Activated B cell treated with CpG ODN at 0.5 μM for 24 hours (primary cell): ENCODE data around the gene SMCO4. TPM values are rescaled to one million over a fixed set of nuclear protein-coding genes. Genes with fewer than 3 reads are reported as not detected.

ENCODE experiments used
- ATAC-seq: fragments of 200-7000 bp; cut with Tn5 transposase; one replicate; pipeline ENCODE4 v1.10.0; 2021; ENCODE audit warnings: low read depth, mild to moderate bottlenecking, moderate library complexity
- CTCF ChIA-PET: fragments of 350-600 bp; sonication (Branson Sonifier 250); formaldehyde crosslinking; loops from one replicate; lab custom pipeline; 2021; ENCODE audit warnings: antibody characterized with exemption; lab: Charles Lee
- POLR2A ChIA-PET: fragments of 350-600 bp; sonication (Branson Sonifier 250); formaldehyde crosslinking; loops from one replicate; lab custom pipeline; 2021; ENCODE audit warnings: antibody characterized with exemption; lab: Charles Lee
- DNase-seq: peaks from one replicate; pipeline ENCODE4 v3.0.0; 2022
- H3K27ac Mint-ChIP-seq: one replicate; pipeline ENCODE4 v1.8.0; 2020; ENCODE audit warnings: mixed read lengths
- H3K27me3 Mint-ChIP-seq: one replicate; pipeline ENCODE4 v1.8.0; 2021; ENCODE audit warnings: mixed read lengths
- H3K36me3 Mint-ChIP-seq: one replicate; pipeline ENCODE4 v1.8.0; 2021; ENCODE audit warnings: low read depth, mixed read lengths
- H3K4me1 Mint-ChIP-seq: one replicate; pipeline ENCODE4 v1.8.0; 2021; ENCODE audit warnings: mixed read lengths
- H3K4me3 Mint-ChIP-seq: one replicate; pipeline ENCODE4 v1.8.0; 2020; ENCODE audit warnings: mild to moderate bottlenecking, mixed read lengths
- H3K9me3 Mint-ChIP-seq: one replicate; pipeline ENCODE4 v1.8.0; 2020; ENCODE audit warnings: mixed read lengths
- intact Hi-C: fragments of 100-400 bp; cut with micrococcal nuclease; formaldehyde crosslinking; loops from one replicate; pipeline ENCODE4 v1.15.1; 2024
- total RNA-seq: library from RNA; stranded (reverse); gene quantifications from 2 replicates; pipeline ENCODE4 v1.2.3, GENCODE V29; 2022
- TF ChIP-seq, protein P1 (sequence below): fragments of 200-600 bp; IDR thresholded peaks from one replicate; pipeline ENCODE4 v1.8.0; 2022; ENCODE audit warnings: antibody characterized with exemption, mild to moderate bottlenecking

The SMCO4 gene
- total RNA-seq, 1 donor from 2014 or later = 4.6 TPM

DNA sequence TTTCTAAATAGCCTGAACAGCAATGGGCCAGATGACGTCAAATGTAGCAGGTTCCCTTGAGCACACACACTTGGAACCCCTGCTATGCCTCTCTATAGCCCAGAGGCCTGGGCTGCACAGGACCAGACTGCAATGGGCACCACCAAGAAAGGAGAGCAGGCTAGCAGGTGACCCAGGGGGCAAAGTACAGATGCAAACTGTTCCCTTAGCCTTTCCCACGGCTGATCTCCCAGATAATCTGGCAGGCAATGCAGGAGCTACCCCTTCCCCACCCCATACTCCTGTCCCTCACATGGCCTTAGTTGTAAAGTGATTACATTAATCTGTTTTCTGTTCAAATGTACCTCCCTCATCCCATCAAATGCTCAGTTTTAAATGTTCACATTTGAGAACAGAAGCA, 41.3 kb downstream of the SMCO4 start:
- H3K4me3 Mint-ChIP-seq = no peak overlapping the region
- CTCF ChIA-PET = no interaction called here
- H3K27ac Mint-ChIP-seq = no peak overlapping the region
- POLR2A ChIA-PET = no interaction called here
- no peaks in the 10 kb centered on the region for H3K36me3 Mint-ChIP-seq
- TF ChIP-seq, protein P1, sequence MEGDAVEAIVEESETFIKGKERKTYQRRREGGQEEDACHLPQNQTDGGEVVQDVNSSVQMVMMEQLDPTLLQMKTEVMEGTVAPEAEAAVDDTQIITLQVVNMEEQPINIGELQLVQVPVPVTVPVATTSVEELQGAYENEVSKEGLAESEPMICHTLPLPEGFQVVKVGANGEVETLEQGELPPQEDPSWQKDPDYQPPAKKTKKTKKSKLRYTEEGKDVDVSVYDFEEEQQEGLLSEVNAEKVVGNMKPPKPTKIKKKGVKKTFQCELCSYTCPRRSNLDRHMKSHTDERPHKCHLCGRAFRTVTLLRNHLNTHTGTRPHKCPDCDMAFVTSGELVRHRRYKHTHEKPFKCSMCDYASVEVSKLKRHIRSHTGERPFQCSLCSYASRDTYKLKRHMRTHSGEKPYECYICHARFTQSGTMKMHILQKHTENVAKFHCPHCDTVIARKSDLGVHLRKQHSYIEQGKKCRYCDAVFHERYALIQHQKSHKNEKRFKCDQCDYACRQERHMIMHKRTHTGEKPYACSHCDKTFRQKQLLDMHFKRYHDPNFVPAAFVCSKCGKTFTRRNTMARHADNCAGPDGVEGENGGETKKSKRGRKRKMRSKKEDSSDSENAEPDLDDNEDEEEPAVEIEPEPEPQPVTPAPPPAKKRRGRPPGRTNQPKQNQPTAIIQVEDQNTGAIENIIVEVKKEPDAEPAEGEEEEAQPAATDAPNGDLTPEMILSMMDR = no peak
- intact Hi-C loops = no loop called here
- no peak for ATAC-seq
- H3K9me3 Mint-ChIP-seq = no peaks in the 10 kb centered on the region
- H3K27me3 Mint-ChIP-seq = no peaks in the 10 kb centered on the region
- H3K4me1 Mint-ChIP-seq = no peaks in the 10 kb centered on the region
- DNase-seq = no peak

DNA sequence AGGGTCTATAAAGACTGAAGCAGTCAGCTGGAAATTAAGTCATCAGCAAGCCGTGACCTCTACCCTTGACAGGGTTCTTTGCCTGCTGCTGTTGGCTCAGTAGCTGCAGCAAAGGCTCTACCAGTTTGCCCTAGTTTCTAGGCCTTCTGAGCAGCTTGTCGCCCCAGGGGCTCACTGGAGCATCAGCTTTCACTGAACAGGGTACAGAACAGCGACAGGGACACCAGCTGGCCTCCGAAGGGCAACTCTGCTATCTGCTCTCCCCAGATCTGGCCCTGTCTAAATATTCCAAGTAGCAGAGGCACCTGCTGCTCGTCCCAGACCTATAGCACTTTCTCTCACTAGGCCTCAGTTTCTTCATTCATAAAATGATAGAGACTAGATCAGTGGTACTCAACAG, 42.4 kb downstream of the SMCO4 start:
- Mint-ChIP-seq H3K27ac (no peak overlapping the region), H3K9me3 (no peaks in the 10 kb centered on the region)
- POLR2A ChIA-PET = no interaction called here

DNA sequence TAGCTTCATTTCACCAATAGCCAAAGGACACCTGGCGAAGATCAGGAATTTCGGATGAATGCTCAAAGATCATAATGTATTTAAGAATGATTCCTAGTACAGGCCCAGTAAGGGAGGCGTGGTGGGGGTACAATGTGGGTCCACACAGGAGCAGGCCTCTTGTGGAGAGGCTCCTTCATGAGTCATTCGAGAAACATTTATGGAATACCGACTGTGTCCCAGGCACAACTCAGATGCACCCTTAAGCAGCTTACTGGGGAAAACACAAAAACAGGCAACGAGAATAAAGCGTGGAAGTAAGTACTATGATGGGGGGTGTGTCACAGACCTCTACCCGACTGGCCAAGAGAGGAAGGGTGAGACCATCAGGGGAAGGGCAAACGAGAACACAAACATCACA, 44.5 kb downstream of the SMCO4 start:
- Mint-ChIP-seq H3K27me3 (no peaks in the 10 kb centered on the region), H3K9me3 (no peaks in the 10 kb centered on the region), H3K27ac (no peak overlapping the region), H3K4me1 (no peaks in the 10 kb centered on the region), H3K36me3 (no peaks in the 10 kb centered on the region), H3K4me3 (no peak overlapping the region)
- ATAC-seq (no peak), DNase-seq (no peak)
- ChIA-PET POLR2A (no interaction called here), CTCF (no interaction called here)
- TF ChIP-seq, protein P1 = no peak
- intact Hi-C loops = no loop called here

More for the DNA sequence above, 42.4 kb downstream of the SMCO4 start:
- ATAC-seq (no peak), DNase-seq (no peak)
- CTCF ChIA-PET = no interaction called here
- Mint-ChIP-seq H3K27me3 (no peaks in the 10 kb centered on the region), H3K4me3 (no peak overlapping the region), H3K4me1 (no peaks in the 10 kb centered on the region), H3K36me3 (no peaks in the 10 kb centered on the region)
- intact Hi-C loops = no loop called here
- TF ChIP-seq, protein P1 = no peak

DNA sequence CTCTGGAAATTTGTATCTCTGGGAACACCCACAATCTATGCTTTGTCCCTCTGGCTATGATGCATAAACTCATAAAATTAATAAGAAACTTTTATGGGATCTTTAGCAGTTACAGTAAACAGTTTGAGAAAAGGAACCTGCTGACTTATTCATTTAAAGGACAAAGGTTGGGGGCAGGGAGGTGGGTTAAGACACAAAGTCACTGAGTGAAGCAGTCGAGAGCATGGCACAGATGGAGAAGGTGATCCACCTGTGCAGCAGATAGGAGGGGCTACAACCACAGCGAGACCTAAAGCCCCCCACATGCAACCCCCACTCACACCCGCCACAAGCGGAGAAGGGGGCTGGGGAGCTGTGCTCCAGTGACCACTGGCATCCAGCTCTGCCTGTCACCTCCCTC, 45.0 kb downstream of the SMCO4 start:
- TF ChIP-seq, protein P1 = no peak
- no peaks in the 10 kb centered on the region for H3K9me3 Mint-ChIP-seq
- H3K4me3 Mint-ChIP-seq = no peak overlapping the region
- no peak overlapping the region for H3K27ac Mint-ChIP-seq
- POLR2A ChIA-PET = no interaction called here
- no peaks in the 10 kb centered on the region for H3K27me3 Mint-ChIP-seq
- no peaks in the 10 kb centered on the region for H3K36me3 Mint-ChIP-seq
- no peak for ATAC-seq
- DNase-seq = no peak
- no peaks in the 10 kb centered on the region for H3K4me1 Mint-ChIP-seq
- intact Hi-C loops = no loop called here
- CTCF ChIA-PET = no interaction called here

DNA sequence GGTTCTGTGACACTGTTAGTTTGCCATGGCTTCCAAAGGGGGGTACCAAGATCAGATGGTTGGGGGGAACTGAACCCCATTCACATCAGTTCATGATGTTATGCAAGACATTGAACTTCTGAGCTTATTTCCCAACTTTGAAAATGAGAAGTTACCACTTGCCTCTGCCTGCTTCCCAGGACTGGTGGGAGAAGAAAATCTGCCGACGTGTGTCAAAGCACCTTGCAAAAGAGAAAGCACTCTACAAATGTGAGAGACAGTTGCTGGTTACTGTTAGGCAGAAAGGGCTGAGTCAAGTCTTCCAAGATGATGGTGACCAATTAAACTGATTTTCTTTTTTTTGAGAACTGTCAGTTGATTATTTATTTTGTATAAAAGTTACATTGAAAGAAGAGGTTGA, 45.6 kb downstream of the SMCO4 start:
- intact Hi-C loops = no loop called here
- Mint-ChIP-seq H3K4me3 (no peak overlapping the region), H3K27me3 (no peaks in the 10 kb centered on the region), H3K4me1 (no peaks in the 10 kb centered on the region), H3K36me3 (no peaks in the 10 kb centered on the region), H3K9me3 (no peaks in the 10 kb centered on the region), H3K27ac (no peak overlapping the region)
- POLR2A ChIA-PET = no interaction called here
- TF ChIP-seq, protein P1 = no peak
- no peak for ATAC-seq
- DNase-seq = no peak
- CTCF ChIA-PET = no interaction called here
